ENCODE results near the gene ELMO1. TPM values are rescaled to one million over a fixed set of nuclear protein-coding genes. Genes with fewer than 3 reads are reported as not detected.

ELMO1 gene
- polyA plus RNA-seq, 3 donors, result 11.0 to 14.4 (median 13.3) TPM

DNA sequence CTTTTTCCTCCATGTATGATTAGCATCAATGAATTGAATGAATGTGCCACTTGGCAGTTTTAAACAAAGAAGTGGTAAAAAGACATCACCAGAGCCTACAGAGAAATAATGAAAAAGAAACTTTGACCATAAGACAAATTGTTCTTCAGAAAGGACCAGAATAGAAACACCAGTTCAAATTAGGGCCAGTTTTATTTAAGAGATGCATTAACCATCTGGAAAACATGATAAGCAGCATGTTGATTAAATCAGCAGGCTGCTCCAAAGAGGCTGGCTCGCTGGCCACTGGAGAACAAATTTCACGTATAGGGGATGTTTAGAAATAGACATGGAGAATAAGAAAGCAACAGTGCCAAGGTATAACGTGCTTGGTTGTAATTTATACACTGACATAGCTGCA, 482.0 kb downstream of the ELMO1 start:
- no peak for DNase-seq (ENCODE audit: low read depth in 3 of 3, low spot score in 2 of 3)

DNA sequence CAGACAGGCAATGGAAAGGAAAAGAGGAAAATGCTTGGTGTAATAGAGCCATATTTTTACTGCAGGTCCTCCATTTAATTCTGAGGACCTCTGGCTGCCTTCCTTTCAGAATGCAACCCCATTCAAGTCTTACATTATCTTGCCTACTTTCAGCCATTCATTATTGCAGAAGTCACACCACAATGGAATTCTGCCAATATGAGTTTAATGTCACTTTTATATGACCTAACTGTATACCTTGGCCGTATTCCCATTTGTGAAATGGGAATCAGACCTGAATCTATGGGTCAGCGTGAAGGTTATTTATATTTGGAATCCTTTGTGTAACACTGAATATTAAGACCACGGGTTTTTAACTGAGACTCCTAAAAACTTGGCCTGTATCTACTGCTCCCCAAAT, 482.6 kb downstream of the ELMO1 start:
- no peak for DNase-seq (ENCODE audit: low read depth in 3 of 3, low spot score in 2 of 3)

DNA sequence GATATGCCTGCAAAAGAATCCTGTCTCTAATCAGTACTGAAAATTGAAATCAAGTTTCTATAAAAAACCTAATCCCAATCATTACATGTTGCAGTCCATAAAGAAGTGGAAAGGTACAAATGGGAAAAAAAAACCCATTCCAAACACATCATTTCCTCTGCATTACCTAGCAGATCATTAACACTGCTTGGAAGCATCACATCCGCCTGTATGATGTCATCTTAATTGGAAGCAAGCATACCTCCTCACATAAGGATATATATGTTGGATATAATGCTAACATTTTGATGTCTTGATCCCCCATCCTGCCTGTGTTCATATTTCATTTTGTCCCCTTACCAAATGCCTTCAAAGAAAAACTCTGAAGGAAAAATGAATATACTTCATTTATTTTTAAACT, 483.0 kb downstream of the ELMO1 start:
- no peak for DNase-seq (ENCODE audit: low read depth in 3 of 3, low spot score in 2 of 3)

DNA sequence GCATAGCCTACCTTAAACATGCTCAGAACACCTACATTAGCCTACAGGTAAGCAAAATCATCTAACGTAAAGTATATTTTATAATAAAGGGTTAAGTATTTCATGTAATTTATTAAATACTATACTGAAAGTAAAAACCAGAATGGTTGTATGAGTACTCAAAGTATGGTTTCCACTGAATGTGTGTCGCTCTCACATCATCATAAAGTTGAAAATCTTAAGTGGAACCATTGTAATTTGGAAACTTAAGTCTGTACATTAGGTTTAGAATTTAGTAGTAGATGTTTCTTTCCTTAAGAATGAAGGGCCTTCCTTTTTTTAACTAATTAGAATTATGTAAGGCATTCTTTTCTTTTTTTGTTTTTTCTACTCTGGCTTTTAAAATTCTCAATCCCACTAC, 484.4 kb downstream of the ELMO1 start:
- DNase-seq (ENCODE audit: low read depth in 3 of 3, low spot score in 2 of 3), result no peak

DNA sequence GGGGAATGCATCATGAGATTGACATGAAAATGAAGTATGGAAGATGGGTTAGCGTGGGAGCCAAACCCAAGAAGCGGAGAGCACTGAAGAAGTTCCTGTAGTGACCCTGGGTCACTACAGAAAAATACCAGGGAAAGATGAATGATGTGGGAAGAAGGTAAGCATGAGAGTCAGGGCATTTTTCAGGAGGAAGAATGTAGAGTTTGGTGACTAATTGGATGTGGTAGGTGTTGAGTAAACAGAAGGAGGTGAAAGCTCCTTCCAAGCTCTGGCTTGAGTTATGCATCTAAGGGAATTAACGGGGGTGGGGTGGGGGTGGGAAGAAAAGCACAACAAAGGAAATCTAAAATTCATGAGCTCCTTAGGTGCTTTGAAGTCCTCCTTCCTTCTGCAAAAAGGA, 486.3 kb downstream of the ELMO1 start:
- DNase-seq (ENCODE audit: low read depth in 3 of 3, low spot score in 2 of 3), result no peak

DNA sequence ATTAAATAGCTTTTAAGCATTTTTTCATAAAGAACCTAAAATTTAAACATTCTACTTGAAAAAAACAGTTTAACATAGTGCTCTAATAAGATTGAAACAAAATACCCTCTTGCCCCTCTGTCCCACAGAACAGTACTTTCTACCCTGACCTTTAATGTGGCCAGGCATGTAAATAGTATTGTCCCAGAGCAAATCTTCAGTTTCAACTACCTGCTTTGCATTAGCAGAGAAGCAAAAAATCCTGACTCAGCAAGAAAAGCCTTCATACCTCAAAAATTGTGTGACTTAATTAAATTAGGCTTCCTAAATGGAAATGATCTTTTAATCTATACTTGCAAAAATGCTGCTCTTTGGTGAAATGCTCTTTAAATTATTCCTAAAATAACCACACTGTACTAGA, 487.0 kb downstream of the ELMO1 start:
- no peak for DNase-seq (ENCODE audit: low read depth in 3 of 3, low spot score in 2 of 3)

- no peak for DNase-seq (ENCODE audit: low read depth in 3 of 3, low spot score in 2 of 3)
Observed at GRCh38 chr7:36961097-36961496, 487.6 kb downstream of the ELMO1 start.

DNA sequence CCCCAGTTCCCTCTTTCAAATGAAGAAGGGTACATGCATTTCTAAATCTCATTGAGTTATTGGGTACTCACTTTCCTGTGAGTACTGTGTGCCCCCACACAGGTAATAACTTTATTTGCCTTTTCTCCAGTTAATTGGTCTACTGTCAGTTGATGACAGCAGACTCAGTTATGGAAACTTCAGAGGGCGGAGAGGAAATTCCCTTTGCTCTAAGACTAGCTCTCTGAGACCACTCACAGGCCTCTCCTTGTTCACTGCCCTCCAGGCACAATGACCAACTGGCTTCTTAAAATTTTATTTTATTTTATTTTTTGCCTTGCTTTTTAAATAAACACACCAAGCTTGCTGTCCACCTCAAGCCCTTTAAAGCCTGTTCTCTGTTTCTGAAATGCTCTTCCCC, 488.6 kb downstream of the ELMO1 start:
- no peak for DNase-seq (ENCODE audit: low read depth in 3 of 3, low spot score in 2 of 3)

DNA sequence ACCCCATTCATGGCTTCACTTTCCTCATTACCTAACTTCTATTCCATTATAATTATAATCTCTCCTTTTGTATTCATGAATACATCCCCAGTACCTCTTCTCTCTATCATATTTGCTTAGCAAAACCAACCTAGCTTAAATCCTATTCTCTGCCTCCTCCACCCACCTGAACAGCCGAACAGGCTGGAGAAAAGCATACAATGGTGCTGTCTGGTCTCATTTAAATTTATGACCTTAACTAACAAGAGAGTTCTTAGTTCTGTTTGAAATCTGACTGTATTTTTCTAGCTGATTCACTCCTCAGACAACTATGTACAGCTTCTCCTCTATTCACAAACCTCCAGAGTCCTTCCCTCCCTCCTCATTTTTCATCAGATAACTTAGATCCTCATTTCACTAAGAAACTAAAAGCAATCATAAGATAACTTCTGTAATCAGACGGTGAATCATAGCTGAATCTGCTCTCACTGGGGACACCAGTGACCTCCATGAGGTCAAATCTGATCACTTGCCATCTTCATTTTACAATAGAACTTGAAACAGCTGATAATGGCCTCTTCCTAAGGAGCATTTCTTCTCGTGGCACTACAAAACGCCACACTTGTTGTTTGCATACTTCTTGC, 490.4 kb downstream of the ELMO1 start:
- DNase-seq (ENCODE audit: low read depth in 3 of 3, low spot score in 2 of 3), result no peak

DNA sequence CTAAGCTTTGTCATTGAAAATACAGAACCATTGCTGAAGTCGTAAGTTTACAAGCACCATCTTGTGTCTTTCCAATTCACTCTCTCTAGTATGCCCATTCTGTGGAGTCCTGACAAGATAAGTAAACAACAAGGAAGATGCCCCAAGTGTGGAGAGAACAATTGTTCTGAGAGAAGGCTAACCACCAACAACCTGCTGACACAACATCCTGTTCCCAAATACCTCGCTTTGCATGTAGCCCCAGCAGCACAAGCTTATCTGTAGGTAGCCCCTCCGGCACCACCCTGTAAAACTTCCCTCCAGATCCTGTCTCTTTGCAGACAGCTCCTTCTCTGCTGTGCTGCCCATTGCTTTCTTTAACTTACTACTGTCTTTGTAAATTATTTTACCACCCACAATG, 491.0 kb downstream of the ELMO1 start:
- no peak for DNase-seq (ENCODE audit: low read depth in 3 of 3, low spot score in 2 of 3)

- no peak for DNase-seq (ENCODE audit: low read depth in 3 of 3, low spot score in 2 of 3)
Observed at GRCh38 chr7:36956814-36957213, 491.9 kb downstream of the ELMO1 start.

- DNase-seq (ENCODE audit: low read depth in 3 of 3, low spot score in 2 of 3), result no peak
Observed at GRCh38 chr7:36955456-36956129, 493.1 kb downstream of the ELMO1 start.

GRCh38 chr7:36951257-36951697, 497.4 kb downstream of the ELMO1 start:
- DNase-seq (ENCODE audit: low read depth in 3 of 3, low spot score in 2 of 3), result no peak

GRCh38 chr7:36949711-36950600, 498.7 kb downstream of the ELMO1 start:
- no peak for DNase-seq (ENCODE audit: low read depth in 3 of 3, low spot score in 2 of 3)

DNA sequence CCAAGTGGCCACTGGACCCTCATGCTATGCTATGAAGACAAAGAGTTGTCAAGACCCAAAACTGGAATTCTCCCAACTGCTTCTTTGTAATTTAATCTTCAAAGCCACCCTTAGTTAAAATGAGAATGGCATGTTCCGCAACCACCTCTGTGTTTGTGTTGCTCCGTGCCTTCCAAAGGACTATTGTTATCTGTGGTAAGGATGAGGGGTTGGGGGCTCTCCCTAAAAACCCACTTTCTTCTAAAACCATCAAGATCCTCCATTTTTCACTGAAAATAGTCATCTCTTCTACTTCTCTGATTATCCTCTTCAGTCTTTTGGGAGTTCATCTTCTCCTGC, 502.3 kb downstream of the ELMO1 start:
- no peak for DNase-seq (ENCODE audit: low read depth in 3 of 3, low spot score in 2 of 3)

DNA sequence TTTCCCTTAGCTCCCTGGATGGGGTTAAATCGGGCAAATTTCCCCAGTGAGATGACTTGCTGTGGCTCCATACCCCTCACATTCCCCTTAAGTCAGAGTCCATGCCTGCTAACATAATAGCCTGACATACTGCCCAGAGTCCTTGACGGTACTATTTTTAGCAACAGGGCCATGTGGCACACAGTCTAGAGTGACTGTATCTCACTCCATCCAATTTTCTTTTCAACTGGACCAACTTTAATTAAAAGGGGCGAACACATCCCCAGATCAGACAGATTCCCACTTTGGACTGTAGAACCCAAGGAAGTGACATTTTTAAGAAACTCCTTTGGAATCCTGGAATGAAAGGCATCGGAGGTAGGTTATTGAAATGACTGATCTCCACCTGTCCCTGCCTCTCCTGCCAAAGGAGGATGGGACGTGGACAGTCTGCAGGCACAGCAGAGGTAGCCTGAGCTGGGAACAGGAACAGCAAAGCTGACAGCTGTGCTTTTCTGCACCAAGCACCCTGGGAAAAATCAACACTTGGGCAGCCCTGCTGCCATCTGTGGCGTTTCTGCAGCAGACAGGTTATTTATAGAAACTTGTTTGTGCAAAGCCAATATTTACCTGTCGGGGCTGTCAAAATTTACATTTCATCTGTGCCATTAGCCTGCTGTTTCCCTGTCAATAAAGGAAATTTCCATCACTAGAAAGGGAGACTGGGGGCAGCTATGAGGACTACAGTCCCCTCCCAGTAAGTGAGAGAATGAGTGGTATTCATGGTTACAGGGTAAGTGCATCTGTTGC, 502.9 kb downstream of the ELMO1 start:
- DNase-seq (ENCODE audit: low read depth in 3 of 3, low spot score in 2 of 3), result no peak

GRCh38 chr7:36944838-36945237, 503.8 kb downstream of the ELMO1 start:
- no peak for DNase-seq (ENCODE audit: low read depth in 3 of 3, low spot score in 2 of 3)

DNA sequence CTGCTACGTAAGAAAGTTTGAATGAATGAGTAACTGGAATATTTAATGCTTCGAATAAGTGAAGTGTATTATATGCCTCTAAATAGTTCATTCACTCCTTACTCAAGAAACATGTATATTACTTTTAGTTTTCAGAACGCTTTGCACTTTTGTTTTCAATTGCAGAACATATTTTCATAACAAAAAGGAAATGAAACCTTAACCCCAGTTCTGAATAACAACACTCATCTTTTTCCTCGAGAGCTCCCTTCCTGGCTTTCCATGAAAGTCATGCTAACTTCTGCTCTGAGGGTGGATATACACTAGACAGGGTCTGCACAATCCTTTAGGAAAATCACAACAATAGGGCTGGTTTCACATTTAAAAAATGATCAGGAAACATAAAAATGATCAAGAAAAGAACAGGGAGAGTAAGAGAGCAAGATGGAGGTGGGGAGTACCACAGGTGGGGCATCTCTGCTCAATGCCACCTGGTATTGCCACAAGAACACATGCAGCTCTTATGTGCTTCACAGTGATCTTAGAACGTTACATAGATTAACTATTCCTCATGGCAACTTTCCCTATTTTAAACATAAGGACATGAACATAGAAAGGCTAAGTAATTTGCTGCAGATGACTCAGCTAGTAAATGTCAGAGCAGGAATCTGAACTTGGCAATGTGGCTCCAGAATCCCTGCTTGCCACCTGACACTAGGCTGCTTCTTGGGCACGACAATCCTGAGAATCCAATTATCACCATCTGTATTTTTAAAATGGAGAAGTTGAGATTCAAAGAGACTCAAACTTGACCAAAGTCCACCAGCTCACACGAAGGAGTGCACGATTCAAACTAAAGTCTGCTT, 504.9 kb downstream of the ELMO1 start:
- DNase-seq (ENCODE audit: low read depth in 3 of 3, low spot score in 2 of 3), result no peak

DNA sequence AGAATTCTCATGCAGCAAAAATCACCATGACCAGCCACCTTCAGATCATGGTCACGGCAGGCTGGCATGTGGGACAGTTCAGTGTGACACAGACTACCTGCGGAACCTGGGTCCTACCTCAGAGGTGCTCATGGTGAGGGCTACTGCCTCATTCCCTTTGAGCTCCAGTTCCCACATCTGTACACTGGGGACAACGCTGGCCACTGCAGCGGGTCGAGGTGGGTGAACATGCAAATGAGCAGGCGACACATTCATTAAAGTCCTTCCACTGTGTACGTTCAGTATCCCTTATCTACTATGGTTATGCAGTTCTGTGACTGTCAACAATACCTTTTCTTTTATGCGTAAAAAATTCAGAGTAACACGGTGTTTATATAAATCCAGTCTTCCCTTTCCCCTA, 505.7 kb downstream of the ELMO1 start:
- no peak for DNase-seq (ENCODE audit: low read depth in 3 of 3, low spot score in 2 of 3)

- DNase-seq (ENCODE audit: low read depth in 3 of 3, low spot score in 2 of 3), result no peak
Observed at GRCh38 chr7:36942541-36942940, 506.1 kb downstream of the ELMO1 start.

All from right renal cortex interstitium (tissue), 3 donors.